Fibroblast of skin of left biceps (primary cell): ENCODE data around the gene ARL6IP1.

Source experiments
- DNase-seq, 2 experiments: peaks; one replicate each; pipeline ENCODE4 v3.0.0-alpha.2; 2013; ENCODE audit warnings: low read depth in 2 of 2

The ARL6IP1 gene

DNA sequence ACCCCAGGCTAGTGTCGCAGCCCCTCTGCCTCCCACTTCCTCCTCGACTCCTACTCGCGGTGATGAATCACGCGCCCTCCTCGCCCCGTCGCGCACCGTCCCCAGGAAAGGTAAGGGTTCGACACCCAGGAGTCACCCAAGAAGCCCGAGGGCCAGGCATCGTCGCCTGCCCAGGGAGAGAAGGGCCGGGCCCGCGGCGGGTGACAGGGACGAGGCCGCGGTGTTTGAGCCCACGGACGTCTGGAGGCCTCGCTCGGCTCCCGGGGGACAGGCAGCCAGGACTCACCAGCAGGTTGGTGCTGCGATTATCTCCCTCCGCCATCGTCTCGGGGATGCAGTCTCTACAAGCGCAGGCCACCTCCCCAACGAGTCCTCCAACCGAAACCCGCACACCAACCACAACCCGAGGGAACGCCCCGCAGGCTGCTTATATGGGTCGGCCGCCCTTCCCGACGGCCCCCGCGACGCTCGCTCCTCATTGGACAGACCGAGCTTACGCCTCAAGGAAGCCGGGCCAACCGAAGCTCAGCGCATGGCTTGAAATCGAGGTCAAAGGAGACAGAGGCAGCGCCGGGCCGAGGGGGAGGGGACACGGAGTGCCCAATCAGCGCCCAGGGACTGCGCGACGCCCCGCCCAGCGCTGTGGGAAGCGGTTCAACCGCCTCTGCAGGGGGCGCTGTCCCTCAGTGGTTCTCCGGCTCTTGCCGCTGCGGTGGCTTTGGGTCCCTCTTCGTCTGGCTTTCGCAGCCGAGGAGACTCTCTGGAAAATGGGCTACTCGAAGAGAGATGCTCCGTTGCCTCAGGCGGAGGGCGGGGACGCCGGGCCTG is at the start of gene ARL6IP1:
Gene ARL6IP1, minus strand, starts transcription at position 405 of the 828 bp plus-strand sequence. Its CDS starts 83 bp downstream, at position 322.
- peak; percentile 99 for DNase-seq

DNA sequence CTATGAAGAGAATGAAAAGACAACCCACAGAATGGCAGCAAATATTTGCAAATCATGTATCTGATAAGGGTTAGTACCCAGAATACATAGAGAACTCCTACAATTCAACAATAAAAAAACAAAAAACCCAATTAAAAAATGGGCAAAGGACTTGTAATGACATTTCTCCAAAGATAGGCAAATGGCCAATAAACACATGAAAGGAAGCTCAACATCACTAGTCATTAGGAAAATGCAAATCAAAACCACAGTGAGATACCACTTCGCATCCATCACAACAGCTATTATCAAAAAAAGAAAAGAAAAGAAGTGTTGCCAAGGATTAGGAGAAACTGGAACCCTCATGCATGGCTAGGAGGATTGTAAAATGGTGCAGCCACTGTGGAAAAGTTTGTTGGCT is 45.1 kb upstream of the ARL6IP1 start:
- DNase-seq: no peak

DNA sequence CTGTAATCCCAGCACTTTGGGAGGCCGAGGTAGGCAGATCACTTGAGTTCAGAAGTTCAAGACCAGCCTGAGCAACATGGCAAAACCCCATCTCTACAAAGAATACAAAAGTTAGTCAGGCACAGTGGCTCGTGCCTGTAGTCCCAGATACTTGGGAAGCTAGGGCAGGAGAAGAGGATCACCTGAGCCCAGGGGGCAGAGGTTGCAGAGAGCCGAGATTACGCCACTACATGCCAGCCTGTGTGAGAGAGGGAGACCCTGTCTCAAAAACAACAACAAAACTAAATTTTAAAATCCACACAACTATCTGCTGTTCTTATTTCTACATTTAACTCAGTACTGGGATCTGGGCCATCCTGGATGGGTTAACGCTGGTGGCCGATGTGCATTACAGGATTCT is 41.2 kb upstream of the ARL6IP1 start:
- no peak for DNase-seq

DNA sequence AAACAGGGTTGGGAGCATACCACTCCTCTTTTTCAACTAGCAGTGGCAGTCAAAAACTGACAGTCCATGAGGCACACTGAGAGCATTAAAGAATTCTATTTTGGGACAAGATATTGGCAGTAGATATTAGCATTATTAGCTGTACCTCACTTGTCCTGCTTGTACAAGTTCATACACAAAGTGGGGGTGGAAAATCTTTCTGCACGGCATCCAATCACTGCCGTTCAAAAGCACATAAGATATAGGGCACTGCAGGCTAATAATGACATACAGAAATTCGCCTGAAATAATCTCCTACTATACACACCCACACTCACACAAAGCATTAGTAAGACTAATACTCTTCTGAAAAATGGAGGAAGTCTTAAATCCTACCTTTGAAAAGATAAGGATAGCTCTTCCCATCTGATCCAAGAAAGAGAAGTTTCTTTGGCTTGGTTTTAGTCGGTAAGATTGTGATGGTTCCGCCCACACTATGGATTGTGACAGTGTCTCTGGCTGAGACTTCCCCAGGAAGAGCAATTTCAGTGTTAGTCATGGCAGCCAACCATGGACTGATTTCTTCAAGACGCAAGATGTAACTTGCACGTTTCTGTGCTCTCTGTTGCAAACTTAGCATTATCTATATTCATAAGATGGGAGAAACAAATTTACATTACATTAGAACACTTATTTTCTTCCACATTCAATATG is 40.6 kb upstream of the ARL6IP1 start:
- DNase-seq: no peak

DNA sequence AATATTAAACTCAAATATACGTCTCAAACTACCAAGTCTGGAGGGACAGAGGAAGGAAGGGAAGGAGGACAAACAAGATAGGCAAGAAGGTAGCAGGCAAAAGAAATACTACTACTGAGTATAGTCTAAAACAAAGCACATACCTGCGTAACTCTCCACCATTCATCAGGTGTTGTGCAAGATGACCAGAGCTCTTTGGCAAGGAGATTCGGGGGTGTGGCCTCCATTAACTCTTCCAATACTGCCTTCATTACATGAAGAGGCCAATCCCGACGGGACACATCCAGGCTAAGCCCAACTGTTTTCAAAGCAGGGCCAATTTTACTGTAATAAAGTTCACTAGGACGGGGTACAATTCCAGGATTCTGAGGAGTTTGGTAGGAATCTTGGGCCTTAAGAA is 38.2 kb upstream of the ARL6IP1 start:
- DNase-seq: no peak

DNA sequence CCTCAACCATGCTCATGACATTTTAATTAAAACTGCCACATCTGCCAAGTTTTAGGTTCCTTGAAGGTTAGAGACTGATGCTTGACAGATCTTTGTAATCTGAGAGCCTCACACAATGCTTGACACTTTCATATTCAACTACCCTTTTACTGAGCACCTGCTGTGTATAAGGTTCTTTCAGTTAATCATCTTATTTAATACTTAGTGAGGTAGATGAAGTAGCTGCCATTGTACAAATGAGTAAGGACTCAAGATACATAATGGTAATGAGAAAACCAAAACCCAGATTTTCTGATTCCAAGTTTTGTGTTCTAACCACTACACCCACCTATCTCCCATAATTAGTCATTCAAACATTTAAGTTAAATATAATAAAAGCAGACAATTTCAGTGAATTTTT is 35.4 kb upstream of the ARL6IP1 start:
- no peak for DNase-seq

DNA sequence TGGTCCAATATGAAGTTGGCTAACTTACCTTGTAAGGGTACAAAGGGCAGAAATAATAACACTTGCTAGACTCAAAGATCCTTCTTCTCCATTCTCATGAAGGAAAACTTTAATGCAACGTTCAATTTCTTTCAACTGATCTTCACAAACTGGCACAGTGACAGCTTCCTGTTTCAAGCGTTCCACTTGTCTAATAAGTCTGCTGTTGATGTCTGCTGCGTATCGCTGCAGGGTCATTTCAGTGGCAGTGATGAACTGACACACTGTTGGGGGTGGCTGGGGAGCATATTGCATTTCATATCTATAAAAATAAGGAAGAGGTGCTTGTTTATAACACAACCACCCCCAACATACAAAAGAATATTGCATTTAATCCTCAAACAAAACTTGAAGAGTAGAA is 33.5 kb upstream of the ARL6IP1 start:
- DNase-seq: no peak

DNA sequence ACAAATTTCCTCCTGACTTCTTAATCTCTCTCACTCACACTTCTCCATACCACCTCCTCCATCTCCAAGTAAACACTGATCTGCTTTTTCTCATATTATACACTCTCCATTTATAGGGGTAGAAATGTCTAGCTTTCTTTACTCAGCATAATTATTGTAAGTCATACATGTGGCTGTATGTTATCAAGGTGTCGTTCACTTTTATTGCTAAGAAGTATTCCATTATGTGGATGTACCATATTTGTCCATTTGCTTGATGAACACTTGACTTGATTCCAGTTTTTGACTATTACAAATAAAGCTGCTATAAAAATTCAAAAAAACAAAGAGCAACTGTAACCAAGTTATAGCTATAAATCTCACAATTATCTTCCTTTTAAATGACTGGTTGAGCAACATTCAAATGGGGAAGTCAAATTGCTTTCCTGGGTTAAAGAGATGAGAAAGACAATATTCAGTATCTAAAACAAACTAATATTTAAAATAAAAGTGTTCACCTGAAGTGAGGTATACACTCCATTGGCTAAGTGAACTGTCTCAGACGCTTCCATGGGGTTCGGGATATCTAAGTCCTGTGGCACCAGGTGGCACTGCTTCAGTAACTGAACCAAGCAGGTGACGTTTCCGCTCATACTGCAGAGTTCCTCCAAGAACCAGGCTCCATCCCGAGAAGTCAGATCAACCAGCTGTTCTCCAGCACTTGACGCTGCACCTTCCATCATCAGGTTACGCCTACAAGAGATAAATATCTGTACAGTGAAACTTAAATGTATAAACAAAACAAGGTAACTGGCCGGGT is 32.6 kb upstream of the ARL6IP1 start:
- DNase-seq: no peak

DNA sequence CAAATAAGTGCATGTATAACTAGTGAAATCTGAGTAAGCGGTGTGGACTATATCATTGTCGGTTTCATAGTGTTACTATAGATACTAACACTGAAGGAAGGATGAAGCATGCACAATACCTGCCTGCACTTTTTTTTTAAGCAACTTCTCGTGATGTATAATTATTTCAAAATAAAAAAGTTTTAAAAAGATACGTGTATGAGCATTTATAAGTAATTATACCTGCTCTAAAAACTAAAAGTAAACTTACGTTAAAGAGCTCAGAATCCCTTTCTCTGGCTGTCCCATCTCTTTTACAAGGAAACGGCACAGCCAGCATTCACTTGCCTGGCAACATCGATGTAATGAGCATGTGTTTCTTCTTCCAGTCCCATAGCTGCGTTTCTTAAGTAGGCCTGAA is 31.3 kb upstream of the ARL6IP1 start:
- no peak for DNase-seq

DNA sequence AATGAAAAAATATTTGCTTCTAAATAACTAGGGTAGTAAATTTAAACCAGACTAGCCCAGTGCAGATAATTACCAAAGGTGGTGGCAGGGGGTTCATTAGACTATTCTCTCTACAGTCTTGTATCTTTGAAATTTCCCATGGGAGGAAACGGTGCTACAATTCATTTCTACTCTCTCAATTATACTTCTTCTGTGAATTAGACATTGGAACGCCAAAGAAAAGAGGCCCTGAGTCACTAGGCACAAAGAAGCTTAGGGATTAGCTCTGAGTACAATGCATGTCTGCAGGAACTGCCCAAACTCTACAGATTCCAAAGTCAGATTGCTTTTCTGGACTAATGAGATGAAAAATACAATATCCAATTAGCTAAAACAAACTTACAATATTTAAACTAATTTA is 30.7 kb upstream of the ARL6IP1 start:
- DNase-seq: no peak

DNA sequence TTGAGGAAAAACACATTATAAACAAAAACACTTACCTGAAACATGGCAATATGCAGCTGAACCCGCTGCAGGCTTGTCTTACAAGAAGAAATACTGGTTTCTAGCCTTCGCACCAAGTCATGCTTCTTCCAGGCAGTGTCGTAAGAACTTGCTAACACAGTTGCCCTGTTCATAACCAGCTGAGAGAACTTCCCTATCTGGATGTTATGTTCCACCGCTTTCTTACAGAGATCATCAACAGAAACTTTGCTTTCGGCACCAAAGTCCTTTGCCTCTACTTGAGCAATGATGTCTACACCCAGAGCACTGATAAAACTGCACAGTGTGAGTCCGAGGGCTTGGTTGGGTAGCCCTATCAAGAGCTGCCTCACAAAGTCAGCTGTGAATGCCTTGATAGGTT is 27.9 kb upstream of the ARL6IP1 start:
- DNase-seq: no peak

DNA sequence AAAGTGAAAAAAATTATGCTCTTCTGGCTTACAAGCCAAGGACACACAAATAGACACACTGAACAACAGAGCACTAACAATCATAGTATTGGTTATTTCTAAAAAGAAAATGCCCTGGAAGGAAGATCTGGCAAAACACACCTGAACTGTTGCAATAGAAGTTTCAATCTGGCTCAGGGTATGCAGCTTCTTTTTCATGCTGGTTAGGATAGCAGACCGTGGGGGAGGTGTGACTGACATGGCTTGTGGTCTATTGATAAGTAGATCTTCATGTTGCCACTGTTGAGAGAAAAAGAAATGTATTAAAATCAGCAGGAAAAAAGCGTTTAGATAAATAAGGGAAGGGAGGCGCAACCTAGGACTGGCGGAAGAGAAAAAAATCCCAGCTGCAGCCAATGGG is 26.5 kb upstream of the ARL6IP1 start:
- DNase-seq: no peak

DNA sequence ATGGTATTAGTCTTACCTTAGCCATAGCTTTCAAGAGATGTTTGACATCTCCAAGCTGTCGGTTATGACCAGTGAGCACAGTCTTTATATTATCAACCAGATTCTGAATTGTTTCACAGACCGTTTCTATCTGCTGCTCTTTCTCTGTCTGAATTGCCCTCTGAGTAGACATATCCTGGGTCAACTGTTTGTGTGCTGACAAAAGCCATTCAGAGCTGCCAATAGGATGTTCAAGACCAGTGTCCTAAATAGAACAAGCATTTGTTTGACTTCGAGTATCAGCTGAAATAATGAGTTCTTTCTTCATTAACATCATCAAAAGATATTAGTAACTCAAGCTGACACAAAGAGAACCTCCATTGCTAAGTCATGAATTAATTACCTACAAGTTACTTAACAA is 14.9 kb upstream of the ARL6IP1 start:
- no peak for DNase-seq

DNA sequence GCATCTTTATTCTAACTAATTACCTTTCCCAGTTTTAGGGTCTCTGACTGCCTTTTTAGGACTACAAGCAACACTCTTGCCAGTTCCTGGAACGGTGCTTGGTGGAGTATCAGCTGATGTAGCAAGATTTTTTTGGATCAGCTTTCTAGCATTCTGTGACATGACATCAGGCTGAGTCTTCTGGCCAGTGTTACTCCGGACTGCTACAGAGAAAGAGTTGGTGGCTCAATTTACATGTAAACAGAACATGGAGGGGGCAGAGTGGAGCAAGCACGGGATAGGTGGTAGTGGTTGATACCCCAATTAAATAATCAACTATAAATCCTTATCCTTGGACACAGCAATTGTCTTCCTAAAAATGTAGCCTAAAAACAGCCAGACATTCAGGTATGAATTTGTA is 10.6 kb upstream of the ARL6IP1 start:
- DNase-seq: no peak

DNA sequence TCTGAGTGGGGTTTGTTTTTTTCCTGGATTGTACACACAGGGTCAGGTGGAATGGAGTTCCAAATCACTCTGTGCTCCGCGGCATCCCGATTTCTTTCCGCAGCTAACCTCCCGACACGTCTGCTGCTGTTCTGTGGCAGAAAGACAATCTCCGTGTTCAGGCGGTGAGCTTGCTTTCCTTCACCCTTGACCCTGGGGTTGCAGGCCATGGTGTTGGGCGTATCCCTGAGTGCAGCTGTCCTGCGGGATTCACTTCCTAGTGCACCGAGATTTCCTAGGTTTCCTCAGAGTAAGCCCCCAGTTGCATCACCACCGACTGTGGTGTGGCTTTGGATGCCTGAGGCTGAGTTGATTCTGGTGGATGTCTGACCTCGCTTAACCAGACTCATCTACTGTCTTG is 7.8 kb upstream of the ARL6IP1 start:
- DNase-seq: no peak

DNA sequence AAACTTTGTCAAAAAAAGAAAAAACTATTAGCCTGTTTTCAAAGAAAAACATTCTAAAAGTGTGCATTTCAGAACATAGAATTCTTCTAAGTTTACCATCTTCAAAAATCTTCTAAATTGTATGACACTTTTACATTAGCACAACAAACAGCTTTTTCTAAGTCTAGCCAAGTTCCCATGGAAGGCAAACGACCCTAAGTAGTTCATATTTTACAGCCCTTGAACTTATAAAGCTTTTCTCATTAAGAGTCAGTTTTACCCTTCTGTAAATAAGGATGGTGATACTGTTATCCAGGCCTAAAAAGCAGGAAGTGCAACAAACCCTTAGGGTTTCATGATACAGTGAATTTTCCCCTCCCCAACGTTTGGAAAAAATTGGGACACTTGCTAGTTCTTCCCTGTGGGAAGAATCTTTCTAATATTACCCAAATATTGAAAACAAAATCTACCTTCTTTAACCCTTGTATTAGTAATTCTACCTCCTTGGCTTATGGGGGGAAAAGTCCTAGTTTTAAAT is 4.0 kb upstream of the ARL6IP1 start:
- DNase-seq: no peak

DNA sequence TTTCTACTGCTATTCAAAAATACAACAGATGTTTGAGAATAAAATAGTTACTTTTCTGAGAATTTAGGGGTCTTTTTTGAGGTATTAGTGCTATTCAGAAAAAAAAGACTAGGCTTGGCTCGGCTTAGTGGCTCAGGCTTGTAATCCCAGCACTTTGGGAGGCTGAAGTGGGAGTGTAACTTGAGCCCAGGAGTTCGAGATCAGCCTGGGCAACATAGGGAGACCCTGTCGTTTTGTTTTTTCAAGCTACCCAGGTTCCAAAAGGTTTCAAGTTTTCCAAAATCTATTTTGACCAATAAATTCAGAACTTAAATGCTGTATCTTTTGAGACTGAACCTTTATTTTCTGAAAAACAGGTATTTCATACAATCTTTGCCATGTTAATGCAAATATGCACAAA is 3.2 kb upstream of the ARL6IP1 start:
- DNase-seq: no peak

DNA sequence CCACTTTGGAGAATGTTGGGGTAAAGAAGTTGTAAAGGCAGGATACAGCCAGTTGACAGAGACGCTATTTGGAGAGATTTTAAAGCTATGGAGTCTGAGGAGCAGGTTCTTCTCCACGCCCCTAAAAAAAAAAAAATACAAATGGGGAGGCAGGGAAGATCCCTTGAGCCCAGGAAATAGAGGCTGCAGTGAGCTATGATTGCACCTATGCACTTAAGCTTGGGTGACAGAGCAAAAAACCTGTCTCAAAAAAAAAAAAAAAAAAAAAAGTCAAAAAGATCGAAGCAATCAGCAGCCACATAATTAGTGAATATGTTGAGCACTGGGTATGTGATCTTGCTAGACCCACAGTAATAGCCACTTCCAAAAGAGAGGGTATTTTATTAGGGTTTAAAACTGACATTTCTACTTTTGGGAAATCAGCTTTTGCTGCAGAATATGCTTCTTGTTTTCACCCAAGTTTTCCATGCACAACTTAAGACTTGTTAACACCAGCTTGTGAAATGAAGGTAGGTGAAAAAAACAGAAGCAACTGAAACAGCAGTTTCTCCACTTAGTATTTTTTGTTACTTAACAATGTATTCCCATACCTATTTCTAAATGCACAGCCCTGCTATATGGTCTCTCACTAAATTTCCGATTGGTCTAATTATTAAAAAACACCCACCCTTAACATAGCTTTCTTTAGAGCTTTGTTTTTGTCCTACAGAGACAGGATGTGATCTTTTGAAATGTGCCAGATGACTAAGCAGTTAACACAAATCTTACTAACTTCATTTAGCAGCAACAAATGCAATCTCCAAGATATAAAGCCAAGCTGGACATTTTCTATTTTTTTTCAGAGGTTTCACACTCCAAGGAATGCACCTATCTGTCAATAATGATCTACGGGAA is 2.5 kb upstream of the ARL6IP1 start:
- DNase-seq: no peak

DNA sequence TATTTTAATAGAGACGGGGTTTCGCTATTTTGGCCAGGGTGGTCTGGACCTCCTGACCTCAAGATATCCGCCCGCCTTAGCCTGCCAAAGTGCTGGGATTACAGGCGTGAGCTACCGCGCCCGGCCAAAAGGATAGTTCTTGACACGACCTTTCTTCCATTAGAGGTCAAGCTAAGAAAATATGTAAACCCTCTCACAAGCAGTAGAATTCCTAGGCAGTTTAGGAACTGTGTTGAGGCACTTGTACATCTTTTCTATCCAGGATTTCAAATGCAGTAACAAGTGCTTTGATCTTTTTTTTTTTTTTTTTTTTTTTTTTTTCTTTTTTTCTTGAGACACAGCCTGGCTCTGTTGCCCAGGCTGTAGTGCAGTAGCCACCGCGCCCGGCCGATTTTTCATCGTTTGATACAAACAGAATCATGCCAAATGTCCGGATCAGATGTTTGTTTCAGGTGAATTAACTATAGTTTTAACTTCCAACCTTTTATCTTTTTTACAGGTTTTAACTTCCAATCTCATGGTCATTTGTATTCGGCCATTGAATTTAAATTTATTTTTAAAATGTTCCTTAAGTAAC is 1.5 kb upstream of the ARL6IP1 start:
- DNase-seq: no peak

DNA sequence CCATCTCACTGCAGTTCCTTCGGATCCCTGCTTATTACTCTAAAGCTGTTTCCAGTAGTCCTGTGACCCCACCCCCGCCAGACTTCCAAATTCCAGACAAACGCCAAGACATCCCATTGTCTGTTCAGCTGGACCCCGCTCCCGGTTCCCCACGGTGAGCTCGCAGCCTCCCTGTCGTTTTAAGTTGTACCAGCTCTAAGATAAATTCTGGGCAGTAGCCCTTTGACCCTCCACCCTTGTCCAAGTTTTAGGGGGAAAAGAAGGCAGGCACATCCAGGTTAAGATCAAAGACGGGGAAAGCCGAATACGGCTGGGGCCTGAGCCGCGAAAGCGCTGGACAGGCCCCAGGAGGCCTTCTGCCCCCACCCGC is 589 bp downstream of the ARL6IP1 start:
- DNase-seq: no peak

DNA sequence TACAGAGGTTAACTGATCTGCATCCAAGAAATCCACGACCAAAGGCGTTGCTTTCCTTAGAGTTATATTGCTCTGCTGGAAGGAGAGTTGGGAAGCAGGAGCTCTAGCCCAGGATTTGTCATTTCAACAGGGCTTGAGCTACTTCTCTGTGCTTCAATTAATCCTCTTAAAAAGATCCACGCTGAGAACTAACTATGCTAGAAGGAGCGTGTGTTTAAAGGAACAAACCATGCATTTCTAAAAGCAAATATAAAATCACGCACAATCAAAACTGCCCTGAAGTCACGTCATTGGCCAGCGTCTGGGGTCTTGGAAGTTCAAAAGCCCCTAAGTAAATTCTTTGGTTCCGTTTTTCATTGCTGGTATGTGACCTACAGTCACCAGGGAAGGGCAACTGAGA is 1.1 kb downstream of the ARL6IP1 start:
- no peak for DNase-seq
